ENCODE measurements around the gene SRPRB.

Gene SRPRB

DNA sequence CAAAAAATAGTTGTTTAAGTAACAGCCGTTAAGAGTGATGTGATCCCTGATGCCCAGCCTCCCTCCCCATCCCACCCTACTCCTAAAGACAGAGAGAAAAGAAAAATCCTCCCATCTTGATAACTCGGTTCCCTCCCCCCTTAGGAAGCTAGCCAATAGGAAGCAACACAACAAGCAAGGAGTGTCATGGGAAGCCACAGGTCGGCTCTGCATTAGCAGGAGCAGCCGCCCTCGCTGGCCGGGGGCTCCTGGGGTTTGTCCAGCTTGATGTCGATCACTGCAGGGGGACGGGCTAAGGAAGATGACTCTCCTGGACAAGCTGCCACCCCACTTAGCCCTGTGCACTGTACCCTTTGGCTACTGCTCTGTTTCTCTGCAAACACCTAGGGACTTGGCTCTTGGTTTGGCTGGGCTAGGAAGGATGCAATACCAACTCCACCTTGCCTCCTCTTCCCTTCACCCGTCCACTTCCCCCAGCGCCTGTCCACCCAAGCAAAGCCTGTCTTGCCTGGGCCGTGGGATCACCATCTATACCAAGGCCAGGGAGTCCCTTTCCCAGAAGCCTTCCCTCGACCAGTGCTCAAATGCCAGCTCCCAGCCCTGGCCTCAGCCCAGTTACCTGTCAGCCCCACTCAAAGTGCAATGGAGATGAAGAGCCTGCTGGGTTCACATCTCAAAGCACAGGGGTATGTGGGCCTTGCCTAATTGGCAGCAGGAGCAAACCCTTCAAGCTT, 23.1 kb downstream of the SRPRB start:
- DNase-seq: no peak

DNA sequence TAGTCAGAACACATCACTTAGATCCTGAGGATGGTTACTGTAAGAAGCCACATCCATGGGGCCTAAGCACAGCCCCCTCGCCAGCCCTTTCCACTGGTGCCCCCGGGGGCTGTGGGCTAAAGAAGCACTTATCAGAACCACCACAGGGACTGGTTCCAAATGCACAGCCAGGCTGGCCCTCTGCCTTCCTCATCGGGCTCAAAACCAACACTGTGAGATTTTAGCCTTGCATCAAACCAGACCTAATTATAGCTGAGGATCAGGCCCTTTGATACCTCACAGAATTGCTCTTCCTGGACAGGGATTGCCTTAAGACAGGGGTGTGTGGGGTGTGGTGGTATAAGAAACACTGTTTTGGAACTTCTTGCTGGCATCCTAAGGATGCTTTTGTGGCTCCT, 23.7 kb downstream of the SRPRB start:
- no peak for DNase-seq

DNA sequence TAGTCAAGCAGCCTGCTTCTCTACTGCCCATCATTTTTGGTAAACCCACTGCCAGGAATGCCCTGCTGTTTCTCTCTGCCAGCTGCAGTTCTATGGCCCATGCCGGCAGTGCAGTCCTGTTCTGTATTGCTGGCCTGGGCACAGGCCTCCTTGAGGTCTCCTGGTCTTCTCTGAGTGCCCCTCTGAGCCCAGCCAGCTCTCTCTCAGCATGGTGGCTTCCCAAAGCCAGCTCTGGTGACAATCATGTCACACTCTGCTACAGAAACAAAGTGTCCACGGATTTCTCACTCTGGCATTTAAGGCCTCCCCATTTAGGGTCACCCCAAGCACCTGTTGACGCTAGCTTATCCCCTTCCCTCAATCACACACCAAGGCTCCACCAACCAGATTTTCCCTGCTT, 24.5 kb downstream of the SRPRB start:
- no peak for DNase-seq

DNA sequence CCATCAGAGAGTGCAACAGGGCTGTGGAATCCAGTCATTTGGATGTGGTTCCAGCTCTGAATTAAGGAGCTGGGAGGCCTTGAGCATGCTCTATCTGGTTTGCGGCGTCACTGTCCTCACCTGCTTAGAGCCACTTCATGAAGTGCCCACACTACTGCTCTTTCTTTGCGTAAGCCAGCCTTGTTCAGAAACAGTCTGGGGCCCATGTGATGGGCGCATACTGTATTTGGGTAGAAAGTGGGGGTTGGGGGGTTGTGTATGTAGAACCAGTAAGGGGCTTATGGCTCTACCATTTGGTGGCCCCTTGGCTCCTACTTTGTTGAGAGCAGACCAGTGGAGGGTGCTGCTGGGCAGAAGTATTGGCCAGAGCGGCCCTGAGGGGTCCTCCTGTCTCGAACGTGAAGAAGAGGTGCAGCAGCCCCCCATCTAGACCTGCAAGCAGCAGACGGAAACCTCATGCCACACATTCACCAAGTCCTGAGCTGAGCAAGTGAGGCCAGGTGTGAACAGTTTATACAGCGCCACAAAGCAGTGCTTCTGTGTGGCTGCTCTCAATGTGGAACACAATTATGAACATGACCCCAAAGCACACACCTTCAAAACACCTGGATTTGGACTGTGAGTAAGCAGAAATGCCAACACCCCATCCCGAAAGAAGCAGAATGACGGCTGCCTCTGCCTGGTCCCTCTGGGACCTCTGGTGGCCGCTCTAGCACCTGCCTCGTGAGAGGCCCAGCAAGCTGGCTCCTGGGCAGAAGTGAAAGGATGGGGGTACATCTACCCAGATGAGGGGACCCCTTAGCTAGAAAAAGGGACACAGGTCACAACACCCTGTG, 26.6 kb downstream of the SRPRB start:
- DNase-seq: no peak

DNA sequence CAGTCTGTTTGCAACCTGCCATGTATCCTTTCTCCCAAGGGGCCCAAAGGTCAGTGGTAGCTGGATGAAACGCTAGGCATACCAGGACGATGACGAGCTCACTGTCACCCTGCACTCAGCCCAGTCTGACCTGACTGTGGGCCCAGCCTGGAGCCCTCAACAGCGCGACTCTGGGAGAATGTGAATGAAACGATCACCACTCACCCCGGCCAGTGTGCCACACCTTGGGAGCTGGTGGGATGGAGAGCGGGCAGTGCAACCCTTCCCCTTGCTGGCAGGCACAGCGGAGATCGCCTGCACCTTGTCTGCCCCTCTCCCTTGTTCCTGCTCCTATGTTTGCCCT, 27.2 kb downstream of the SRPRB start:
- no peak for DNase-seq

DNA sequence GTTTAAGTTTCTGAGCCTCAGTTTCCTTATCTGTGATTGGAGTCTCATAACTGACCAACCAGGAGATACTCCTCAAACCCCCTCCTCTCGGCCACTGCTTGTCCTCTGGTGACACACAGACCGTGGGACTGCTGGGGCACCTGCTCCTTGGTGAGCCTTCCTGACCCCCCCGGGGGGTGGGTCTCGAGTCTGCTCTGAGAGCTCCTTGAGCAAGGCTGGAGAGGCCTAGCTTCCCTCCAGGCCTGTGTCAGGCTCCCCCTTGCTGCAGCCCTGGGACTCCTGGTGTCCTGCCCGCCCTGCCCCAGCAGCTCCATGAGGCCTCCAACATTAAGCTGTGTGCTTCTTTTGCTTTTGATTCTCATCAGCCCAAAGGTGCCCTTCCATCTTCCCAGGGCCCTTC, 27.7 kb downstream of the SRPRB start:
- DNase-seq: no peak

DNA sequence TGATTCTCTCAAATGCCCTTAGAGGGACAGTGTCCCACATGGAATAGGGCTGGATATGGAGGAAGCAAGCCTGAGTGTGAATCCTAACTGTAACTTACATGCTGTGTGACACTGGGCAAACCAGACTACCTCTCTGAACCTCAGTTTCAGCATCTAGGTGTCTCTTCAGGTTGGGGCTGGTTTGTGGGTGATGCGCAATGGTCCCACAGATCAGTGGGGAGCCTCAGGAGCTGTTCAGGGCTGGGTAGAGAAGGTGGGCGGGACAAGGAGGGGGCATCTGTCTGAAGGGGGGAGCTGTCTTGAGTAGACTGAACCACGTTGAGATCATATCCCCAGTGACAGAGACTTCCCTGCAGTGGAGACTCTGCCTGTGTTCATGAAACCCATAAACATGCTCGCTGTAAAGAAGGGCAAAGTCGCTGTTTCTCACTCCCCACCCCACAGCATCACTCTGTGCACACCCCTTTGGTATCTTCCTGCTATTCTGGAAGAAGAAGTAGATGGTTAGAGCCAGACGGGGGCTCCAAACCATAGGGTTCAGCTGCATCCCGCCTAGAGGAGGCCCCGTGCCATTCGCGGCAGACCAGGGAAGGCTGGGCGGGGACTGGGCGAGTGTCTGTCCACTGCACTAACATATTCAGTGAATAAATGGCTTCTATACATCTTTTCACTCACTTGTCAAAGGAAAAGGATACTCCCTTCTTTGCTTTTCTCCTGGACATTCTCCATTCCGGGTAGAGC, 28.4 kb downstream of the SRPRB start:
- DNase-seq: no peak

DNA sequence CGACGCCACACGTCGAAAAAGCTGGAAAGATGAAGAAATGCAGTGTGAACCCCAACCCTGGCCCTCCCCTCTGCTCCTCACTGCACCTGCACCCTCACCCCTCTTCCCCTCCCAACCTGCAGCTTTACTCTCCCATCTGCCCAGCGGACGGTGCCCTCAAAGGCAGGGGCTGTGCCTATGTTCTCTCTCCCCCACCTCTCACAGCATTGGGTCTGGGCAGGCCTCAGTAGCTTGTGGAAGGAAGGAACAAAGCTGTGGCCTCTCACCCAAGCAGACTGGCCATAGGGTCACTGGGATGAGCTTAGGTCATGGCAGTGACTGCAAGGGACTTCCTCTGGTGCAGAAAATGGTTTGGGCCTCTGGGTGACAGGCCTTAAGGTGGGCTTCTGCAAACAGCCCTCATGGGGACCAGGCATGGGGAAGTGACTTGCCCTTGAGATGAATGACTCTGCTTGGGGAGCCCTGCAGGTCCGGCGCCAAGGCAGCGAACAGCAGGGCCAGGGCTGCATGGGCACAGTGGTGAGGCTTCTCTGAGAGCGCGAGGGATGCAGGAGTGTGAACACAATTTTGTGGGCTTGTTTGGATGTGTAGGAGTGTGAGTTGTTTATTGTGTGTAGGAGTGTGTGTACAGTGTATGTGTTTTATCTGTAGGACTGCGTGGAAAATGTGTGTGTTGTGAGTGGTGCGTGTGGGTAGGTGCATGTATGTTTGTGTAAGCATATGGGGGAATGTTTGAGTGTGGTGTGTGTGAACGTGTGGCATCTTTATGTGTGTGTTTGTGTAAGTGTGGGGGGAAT, 29.2 kb downstream of the SRPRB start:
- DNase-seq: no peak

DNA sequence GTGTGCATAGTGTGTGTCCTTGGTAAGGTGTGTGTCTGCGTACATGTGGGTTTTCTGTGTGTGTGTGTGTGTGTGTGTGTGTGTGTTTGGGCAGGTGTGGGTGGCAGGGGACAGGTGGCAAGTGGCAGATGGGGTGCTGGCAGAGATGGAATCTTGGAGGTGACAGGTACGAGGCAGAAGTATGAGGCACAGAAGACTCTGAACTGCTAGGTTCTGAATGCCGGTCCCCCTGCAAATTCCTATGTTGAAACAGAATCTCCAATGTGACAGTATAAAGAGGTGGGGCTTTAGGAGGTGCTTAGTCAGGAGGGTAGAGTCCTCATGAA, 29.8 kb downstream of the SRPRB start:
- no peak for DNase-seq

DNA sequence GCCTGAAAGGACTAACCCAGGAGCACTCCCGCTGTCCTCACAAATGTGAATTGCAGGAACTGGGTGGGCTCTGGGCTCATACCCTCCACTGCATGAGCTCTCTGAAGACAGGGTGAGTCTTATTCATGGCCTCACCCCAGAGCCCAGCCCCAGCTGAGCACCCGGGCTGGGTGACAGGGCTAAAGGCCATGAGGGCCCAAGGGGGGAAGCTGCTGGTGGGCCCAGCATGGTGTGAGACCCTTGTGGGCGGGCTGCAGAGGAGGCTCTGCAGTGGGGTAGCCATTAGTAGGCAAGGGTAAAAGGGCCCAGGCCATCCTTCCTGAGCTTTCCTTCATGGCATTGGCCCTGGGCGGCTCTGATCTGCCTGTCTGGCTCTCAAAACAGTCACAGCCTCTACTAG, 30.3 kb downstream of the SRPRB start:
- no peak for DNase-seq

DNA sequence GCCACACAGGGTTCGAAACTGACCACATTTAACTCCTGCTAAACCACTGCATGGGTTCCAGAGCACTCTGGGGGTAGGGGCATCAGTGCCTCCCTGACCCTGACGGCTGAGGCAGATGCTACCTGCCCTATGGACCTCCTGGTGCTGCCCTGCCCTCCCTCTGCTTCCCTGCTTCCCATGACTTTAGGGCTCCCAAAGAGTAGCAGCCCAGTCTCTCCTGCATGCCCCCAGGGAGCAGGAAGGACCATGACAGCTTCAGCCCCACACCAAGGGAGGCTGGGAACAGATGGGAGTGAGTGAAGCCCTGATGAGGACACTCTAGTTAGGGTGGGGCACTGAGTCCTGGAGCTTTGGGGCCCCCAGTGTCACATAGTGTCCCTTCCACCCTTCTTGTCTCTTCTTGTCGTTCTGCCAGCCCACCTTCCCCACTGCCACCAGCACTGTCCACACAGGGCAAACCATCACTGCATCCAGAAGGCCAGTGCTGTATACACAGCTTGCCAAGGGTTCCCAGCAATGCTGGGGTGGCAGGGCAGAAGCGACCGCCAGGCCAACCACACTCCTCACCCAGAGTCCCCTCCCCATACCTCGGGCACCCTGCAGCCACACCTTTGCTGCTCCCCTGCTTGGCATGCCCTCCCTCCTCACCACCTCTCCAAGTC, 31.0 kb downstream of the SRPRB start:
- DNase-seq: no peak

DNA sequence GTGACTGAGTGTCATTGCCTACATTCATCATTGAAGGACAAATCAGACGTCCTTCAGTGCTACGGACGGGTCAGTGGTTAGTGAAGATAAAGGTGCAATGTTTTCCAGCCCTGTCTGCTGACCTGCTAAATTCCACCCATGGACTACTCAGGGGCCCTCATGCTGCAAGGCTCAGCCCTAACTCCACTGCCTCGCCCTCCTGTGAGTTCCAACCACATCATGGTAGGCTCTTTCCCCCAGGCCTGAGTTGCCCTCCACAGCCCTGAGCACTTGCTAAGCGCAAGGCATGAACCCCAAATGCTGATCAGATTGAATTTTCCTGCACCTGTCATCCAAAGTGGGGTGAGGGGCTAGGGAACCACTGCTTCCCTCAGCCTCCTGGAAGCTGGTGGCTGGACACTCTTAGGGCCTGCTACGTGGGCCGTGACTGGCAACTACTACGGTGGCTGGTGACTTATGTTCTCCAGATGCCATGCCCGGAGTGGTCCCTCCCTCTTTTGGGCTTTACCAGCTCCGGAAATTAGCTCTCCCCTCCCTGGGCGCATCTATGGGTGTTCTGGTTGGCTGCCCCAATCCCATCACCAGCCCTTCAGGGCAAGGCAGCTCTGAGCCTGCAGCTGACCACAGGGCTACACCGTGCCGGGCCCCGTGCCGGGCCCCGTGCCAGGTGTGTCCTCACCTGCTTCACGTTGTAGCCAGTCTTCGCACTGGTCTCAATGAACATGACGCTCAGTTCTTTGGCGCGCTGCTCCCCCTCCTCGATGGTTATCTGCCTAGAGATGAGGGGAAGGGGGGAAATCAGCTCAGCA, 32.1 kb downstream of the SRPRB start:
- DNase-seq: no peak

DNA sequence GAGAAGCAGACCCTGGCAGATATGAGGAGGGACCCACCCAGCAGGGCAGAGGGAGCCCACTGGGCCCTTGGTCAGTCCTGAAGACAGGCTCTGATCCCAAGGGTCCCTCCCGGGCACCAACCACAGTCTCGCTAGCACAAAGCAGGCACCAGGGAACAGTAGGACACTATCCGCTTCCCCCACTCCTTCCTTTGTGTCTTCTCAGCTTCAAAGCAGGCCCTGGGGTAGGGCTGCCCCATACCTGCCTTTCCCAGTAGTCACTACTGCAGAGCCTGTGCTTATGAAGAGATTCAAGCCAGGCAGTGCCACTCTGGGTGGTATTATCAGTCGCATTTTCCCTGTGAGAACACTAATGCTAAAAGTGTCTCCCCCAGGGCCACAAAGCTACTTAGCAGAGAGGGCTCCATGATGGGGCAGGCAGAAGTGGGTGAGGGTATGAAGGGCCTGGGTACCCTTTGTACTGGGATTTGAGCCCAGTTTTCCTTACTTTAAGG, 32.7 kb downstream of the SRPRB start:
- DNase-seq: no peak

DNA sequence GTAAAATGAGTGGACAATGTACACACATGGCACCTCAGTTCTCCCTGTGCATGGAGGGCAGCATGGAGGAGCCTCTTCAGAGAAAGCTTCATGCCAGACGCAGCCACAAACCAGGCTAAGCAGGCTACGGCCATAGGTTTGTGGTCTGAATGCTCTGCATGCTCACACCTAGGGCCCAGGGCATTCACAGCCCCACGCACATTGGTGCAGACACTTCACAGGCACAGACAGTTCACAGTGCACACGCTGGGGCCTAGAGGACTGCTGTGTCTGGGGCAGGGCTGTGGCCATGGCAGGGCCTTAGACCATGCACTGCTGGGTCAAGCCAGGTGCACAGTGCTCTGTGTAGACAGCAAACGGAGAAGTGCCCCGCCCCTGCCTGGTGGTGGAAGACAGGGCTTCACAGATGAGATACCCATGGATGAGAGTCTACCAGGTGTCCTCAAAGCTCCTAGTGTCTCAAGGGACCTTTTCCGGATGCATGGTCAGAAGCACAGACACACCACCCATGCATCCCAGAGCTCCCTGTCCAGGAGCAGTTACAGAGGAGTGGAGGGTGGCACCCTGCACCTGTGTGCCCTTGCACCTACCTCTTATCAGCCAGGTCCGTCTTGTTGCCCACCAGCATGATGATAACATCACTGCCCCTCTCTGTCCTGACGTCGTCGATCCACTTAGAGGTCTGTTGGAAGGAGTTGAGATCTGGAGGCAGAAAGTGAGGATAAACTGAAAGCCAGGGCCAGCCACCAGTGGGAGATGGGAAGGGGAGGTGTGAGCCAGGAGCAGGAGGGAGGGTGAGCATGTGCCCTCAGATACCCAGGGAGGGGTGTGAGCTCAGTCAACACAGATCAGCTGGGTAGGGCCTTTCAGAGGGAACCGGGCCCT, 33.5 kb downstream of the SRPRB start:
- DNase-seq: no peak

DNA sequence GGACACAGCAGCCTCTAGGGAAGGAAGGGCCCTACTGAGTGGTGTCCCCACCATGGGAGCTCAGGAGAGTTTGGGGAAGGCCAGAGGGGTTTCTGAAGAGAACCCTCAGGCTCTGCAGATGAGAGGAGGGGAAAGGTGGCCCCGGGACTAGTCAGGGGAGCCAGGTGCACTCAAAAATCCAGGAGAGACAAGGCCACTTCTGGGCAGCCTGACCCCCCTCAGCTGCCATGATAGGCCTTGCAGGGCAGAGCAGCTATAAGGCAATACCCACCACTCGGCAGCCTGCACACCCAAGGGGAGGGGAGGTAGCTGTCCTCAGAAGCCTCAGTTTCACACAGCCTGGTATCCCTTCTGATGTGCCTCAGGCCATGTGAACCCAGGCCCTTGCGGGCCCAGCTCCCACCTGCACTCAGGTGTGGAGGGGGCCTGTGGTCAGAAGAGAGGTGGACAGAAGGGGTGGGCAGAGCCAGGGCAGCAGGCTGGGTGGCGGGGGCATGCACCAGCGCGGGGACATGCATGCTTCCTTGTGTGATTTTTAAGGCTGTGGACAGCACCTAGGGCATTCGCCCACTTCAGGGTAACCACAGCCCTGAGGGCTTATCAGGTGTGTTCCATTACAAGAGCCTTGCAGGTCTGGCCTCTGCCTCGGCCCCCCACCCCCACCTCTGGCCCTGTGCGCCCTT, 34.6 kb downstream of the SRPRB start:
- DNase-seq: no peak

DNA sequence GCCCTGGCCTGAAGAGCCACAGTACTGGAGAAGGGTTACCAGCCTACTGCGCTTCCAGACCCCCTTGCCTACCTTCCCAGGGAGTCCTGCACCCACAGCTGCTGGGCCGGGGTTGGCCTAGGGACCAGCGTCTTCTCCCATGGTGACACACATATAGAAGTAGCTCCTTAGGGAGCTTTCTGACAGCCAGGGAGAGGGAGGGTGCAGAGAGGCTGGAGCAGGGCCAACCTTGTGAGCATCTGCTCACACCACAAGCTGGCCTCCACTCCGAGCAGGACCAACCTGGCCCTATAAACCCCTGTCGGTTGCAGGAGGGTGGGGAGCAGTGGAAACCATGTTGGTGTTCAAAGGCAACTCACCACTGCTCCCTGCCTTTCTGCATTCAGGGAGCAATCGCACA, 35.2 kb downstream of the SRPRB start:
- no peak for DNase-seq

DNA sequence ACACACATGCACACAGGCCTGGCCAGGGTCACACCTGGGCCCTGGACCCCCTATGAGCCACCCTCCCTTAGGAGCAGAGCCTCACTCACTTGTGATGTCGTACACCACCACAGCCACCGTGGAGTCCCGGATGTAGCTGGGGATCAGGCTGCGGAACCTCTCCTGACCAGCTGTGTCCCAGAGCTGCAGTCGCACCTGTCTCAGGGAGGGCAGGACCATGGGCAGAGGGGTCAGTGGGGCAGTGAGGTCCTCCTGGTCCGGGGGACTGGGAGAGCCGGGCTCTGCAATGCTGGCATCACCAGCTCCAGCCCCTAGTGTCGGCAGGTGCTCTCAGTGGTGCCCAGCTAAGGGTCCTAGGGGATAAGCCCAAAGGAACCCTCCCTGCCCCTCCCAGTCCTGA, 35.6 kb downstream of the SRPRB start:
- DNase-seq: no peak

DNA sequence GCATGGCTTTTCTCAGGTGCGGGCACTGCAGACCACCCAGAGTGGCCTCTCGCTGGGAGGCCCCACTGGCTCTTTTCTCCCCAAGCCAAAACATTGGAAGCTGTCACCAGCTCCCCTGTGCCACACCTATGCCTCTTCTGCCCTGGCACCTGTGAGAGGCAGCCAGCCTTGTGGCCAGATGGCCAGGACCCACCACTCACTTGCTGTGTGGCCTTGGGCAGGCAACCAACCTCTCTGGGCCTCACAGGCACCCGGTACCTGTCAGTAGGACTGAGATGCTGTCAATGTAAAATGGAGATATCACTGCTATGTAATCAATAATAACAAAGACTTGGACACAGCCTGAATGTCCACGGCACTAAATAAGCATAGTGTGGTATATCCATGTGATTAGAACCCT, 36.5 kb downstream of the SRPRB start:
- no peak for DNase-seq

DNA sequence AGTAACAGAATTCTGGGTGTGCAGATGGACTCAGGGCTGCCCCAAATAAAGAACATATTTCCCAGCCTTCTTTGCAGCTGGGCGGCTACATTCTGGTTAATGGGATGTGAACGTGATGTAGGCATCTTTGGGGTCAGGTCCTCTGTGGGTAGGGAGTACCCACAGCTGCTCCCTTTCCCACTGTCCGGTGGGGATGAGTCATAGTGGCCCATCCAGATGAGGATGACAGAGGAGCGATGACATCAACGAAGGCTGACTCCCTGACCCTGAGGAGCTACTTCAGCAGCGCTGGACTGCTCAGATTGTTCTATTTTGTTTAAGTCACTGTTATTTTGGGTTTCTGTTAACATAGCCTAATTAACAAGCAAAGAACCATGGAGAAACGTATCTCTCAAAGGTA, 38.0 kb downstream of the SRPRB start:
- no peak for DNase-seq

DNA sequence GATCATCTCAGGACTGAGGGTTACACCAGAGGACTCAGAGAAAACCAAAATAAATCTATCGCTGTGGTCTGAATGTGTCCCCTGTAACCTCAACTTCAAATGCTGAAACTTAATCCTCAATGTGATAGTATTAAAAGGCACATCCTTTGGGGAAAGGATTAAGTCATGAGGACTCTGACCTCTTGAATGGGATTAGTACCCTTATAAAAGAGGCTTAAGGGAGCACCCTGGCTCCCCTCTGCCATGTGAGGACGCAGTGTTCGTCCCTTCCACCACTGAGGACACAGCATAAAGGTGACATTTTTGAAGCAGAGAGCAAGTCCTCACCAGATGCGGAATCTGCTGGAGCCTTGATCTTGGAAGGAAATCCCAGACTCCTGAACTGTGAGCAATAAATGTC, 39.5 kb downstream of the SRPRB start:
- DNase-seq: no peak
